Brain pericyte (primary cell): ENCODE results near the gene TIPRL.

Experiments used
- DNase-seq: peaks from one replicate; pipeline ENCODE4 v3.0.0-alpha.2; 2012; ENCODE audit warnings: low read depth, low spot score

TIPRL gene

DNA sequence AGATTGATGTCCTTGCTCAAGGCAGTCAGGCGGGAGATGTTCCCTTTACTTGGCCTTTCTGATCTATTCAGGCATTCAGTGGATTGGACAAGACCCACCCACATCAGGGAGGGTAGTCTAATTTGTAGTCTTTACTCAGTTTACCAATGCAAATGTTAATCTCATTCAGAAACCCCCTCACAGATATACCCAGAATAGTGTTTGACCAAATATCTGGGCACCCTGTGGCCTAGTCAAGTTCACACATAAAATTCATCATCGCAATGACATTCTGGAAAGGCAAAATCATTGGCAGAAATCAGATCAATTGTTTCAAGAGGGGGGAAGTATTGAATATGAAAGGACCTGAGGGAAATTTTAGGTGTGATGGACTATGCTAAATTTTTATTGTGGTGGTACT is 34.6 kb downstream of the TIPRL start:
- no peak for DNase-seq

DNA sequence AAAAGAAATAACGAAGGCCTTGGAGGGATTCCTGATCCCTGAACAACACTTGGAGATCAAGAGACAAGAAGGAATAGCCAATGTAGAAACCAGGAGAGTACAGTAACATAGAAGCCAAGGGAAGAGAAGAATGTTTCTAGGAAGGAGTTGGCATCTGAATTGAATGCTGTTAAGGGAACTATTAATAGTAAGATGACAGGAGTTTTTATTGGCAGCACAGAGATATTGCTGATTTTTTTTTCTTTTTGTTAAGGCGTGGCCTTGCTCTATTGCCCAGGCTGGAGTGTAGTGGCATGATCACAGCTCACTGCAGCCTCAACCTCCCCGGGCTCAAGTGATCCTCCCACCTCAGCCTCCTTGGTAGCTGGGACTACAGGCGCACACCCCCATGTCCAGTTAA is 37.4 kb downstream of the TIPRL start:
- DNase-seq = no peak

- no peak for DNase-seq
Observed at GRCh38 chr1:168217664-168218063, 38.9 kb downstream of the TIPRL start.

DNA sequence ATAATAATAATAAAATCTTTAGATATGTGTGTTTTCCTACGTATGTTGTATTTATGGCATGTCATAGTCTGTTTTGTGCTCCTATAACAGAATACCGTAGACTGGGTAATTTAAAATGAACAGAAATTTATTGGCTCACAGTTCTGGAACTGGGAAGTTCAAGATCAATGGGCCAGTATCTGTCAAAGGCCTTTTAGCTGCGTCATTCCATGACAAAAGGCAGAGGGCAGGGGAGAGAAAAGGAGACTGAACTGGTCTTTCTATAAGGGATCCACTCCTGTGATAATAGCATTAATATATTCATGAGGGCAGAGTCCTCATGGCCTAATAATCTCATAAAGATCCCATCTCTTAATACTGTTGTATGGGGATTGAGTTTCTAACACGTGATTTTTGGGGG is 39.9 kb downstream of the TIPRL start:
- no peak for DNase-seq

- DNase-seq = no peak
Observed at GRCh38 chr1:168220470-168220871, 41.7 kb downstream of the TIPRL start.

DNA sequence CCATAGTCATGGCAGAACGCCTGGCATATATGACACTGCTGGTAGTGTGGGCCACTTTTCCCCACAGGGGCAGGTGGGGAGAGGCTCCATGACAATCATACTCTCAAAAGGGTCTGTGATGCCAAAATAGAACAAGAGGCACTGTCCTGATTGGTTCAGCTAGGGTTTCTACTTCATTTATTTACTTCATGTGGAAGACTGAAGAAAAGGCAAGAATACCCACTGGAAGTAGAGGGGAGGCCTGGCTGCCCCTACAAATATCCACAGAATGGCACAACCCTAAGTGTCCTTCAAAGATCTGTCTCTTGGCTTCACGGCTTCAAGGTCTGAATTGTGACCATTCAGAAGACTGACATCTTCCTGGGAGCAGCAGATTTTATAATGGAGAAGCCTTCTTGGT is 42.5 kb downstream of the TIPRL start:
- DNase-seq = no peak

DNA sequence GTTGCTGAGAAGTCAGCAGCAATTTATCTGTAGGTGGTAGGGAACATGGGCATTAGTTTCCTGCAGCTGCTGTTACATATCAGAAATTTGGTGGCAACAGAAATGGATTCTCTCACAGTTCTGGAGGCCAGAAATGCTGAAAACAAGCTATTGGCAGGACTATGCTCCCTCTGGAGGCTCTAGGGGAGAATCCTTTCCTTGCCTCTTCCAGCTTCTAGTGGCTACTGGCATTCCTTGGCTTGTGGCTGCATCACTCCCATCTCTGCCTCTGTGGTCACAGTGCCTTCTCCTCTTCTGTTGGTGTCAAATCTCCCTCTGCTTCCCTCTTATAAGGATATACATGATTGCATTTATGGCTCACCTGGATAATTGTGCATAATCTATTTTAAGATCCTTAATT is 44.5 kb downstream of the TIPRL start:
- no peak for DNase-seq

- DNase-seq = no peak
Observed at GRCh38 chr1:168223681-168224540, 45.1 kb downstream of the TIPRL start.

DNA sequence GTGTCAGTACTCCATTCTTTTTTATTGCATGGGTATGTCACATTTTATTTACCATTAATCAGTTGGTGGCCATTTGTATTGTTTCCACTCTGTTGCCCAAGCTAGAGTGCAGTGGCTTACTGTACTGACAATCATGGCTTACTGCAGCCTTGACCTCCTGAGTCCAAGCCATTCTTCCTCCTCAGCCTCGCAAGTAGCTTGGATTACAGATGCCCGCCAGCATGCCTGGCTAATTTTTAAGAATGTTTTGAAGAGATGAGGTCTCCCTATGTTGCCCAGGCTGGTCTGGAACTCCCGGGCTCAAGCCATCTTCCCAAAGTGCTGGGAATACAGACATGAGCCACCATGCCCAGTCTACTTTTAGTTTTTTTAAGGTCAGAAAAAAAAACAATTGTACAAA is 46.2 kb downstream of the TIPRL start:
- DNase-seq = no peak

DNA sequence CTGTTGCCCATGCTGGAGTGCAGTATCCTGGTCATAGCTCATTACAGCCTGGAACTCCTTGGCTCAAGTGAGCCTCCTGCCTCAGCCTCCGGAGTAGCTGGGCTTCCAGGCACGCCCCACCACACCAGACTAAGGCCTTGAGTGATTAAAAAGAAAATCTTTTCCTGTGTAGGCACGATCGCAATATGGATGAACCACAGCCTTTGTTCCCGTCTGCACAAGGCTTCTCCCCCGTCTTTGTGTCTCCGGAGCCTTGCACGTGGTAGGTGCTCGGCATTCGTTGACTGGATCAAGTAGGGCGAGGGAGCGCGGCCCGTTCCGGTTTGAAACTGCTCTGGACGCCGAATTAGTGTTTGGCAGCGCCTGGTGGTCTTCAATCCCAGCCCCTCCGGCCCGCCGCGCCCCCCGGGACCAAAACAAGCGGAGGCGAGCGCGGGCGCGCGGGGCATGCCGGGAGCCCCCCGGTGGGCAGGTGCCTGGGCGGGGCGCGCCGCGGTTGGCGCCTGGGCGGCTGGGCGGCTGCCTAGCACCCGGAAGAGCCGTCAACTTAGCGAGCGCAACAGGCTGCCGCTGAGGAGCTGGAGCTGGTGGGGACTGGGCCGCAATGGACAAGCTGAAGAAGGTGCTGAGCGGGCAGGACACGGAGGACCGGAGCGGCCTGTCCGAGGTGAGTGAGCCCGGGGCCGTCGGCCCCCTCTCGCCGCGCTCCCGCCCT is 46.9 kb downstream of the TIPRL start, which contains the start of gene SFT2D2:
TSS of gene SFT2D2 (plus strand) at position 529 of the 715 bp plus-strand sequence. CDS start at position 605, 76 bp downstream.
- DNase-seq = no peak

GRCh38 chr1:168227620-168228019 is 48.9 kb downstream of the TIPRL start:
- no peak for DNase-seq

- no peak for DNase-seq
Observed at GRCh38 chr1:168229893-168230292, 51.1 kb downstream of the TIPRL start.

DNA sequence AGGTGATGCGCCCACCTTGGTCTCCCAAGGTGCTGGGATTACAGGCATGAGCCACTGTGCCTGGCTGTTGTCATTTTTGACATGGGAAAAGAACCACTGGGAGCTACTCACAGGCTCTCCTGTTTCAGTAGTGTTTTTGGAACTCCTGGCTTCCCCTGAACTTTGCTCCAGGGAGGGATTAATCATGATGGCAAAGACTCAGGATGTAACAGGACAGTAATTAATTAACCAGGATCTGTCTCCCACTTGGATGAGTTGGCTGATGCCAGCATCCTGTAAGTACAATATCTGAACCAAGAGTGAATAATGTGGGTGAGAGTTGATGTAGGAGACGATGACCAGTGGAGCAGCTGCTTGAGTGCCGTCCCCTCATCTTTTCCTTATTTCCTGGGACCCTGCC is 51.9 kb downstream of the TIPRL start:
- DNase-seq = no peak

- no peak for DNase-seq
Observed at GRCh38 chr1:168234846-168235547, 56.2 kb downstream of the TIPRL start.

DNA sequence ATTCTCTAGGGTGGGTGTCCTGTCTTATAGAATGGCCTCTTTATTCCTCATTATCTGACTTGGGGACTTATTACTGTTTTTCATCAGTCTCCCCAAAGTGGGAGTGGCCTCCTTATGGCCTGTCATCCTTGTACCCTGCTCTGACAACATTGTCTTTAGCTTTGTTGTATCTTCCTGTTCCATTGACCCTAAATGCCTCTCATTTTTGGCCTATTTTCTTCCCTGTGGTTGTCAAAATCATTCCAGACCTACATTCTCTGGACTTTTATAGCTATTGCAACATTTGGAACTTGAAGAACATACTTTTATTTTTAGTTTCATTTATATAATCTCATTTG is 56.8 kb downstream of the TIPRL start:
- no peak for DNase-seq

GRCh38 chr1:168235937-168236336 is 57.2 kb downstream of the TIPRL start:
- DNase-seq = no peak

- no peak for DNase-seq
Observed at GRCh38 chr1:168236836-168237611, 58.3 kb downstream of the TIPRL start.

DNA sequence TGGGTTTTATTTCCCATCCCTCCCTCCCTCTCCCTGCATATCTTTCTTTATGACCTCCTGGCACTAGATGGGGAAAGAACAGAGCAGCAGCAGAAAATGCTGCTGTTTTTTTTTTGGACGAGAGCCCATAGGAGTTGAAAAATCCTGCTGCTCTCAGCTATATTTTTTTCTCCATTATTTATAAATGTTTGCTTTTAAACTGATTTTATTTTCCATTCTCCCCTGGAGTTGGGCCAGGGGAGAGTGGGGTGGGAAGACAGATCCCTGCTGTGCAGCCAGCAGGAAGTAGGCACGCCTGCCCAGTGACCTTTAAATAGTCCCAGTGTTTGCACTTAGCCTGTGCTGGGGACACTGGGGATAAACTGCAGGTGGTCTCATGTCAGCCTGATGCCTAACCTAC is 64.4 kb downstream of the TIPRL start:
- peak; percentile 38 for DNase-seq

DNA sequence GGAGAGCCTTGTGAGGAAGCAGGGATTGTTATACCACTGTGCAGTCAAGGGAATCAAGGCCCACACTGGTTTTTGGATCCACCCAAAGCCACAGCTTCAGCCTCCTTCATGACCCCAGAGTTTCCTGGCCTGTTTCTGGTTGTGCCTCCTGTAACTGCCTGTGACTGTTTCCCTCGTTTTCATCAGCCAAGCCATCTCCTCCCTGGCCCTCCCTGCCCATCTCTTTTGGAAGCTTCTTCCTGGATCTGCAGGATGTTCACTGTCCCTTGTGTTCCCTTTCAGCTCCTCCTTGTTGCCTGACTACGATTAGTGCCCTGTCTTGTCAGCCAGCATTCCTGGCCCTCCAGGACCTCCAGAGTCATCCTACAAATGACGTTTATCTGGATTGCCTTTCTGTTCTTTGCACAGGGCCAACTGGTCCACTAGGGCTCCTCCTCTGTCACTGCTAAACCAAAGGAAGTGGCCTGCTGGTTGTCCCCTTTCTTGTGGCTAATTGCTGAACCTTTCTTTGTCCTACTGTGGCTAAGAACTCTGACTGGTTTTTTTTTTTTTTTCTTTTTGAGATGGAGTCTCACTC is 65.0 kb downstream of the TIPRL start:
- no peak for DNase-seq

GRCh38 chr1:168245042-168245441 is 66.3 kb downstream of the TIPRL start:
- DNase-seq = no peak

DNA sequence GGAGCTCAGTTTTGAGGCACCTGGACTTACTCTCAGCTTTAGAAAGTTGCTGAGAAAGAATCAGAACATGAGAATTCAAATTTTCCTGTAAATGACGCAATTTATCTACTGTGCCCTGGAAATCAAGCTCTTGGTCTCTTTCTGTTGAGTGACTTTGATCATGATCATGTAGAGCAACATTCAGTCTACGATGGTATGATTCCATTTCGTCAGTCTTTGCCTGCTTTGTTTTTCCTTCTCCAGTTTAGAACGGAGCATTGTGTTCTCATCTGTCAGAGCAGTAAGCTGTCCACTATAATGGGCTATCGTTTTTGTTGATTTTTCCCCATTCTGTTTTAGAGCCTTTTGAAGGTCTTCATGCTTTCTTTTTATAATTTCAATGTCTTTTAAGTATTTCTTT is 67.7 kb downstream of the TIPRL start:
- DNase-seq = no peak
